IMR-90 (cell line): Measurements from ENCODE around the gene PHOX2A. TPM values are rescaled to one million over a fixed set of nuclear protein-coding genes. Genes with fewer than 3 reads are reported as not detected.

Experiments used
- ATAC-seq: fragments of 200-7000 bp; cut with Tn5 transposase; 2 replicates; pipeline ENCODE4 v1.9.1; 2020; ENCODE audit warnings: low read depth, mild to moderate bottlenecking, moderate library complexity
- BruUV-seq: library from RNA; stranded (reverse); fragments of 400-500 nt; replicated peaks from 2 replicates; lab custom pipeline; 2021; lab: Mats Ljungman, UMichigan
- CTCF ChIA-PET: fragments of 300-600 bp; formaldehyde crosslinking; extraction: SDS; loops from one replicate; lab custom pipeline; 2021; ENCODE audit warnings: antibody characterized with exemption; lab: Yijun Ruan, JAX
- POLR2A ChIA-PET: fragments of 300-600 bp; sonication (Branson Sonifier 250); formaldehyde crosslinking; loops from one replicate; lab custom pipeline; 2022; ENCODE audit warnings: antibody characterized with exemption; ENCODE audit not compliant: unreplicated experiment; lab: Charles Lee
- DNase-seq: peaks from one replicate; pipeline ENCODE4 v3.0.0; 2013
- H2AFZ ChIP-seq: replicated peaks from 2 replicates; pipeline ENCODE3; 2013; ENCODE audit warnings: low read length, mild to moderate bottlenecking; ENCODE audit not compliant: poor library complexity
- H2AK5ac ChIP-seq: 2 replicates; pipeline ENCODE4 v1.6.1; 2013; ENCODE audit warnings: low read depth, low read length, inconsistent platforms
- H2AK9ac ChIP-seq: replicated peaks from 2 replicates; pipeline ENCODE3; 2013; ENCODE audit warnings: mild to moderate bottlenecking, low read depth, low read length, moderate library complexity; ENCODE audit not compliant: poor library complexity
- H2BK120ac ChIP-seq: 2 replicates; pipeline ENCODE4 v1.6.1; 2013; ENCODE audit warnings: low read depth, low read length, inconsistent platforms
- H2BK15ac ChIP-seq: 3 replicates; pipeline ENCODE4 v1.6.1; 2013; ENCODE audit warnings: low read depth, low read length, inconsistent platforms
- H2BK20ac ChIP-seq: 2 replicates; pipeline ENCODE4 v1.6.1; 2013; ENCODE audit warnings: low read depth, mild to moderate bottlenecking, inconsistent platforms, low read length, moderate library complexity
- H2BK5ac ChIP-seq: 2 replicates; pipeline ENCODE4 v1.6.1; 2013; ENCODE audit warnings: mild to moderate bottlenecking, low read depth, low read length, inconsistent platforms; ENCODE audit not compliant: poor library complexity, severe bottlenecking
- H3K14ac ChIP-seq: replicated peaks from 2 replicates; pipeline ENCODE4 v1.6.1; 2013; ENCODE audit warnings: low read depth, low read length, inconsistent platforms
- H3K18ac ChIP-seq: 2 replicates; pipeline ENCODE4 v1.6.1; 2013; ENCODE audit warnings: low read depth, low read length, control low read depth
- H3K23ac ChIP-seq: 2 replicates; pipeline ENCODE4 v1.6.1; 2013; ENCODE audit warnings: low read depth, low read length, inconsistent platforms
- H3K27ac ChIP-seq: 2 replicates; pipeline ENCODE4 v1.5.1; 2013; ENCODE audit warnings: mild to moderate bottlenecking, control low read depth, low read length; ENCODE audit not compliant: insufficient read depth
- H3K27me3 ChIP-seq: 2 replicates; pipeline ENCODE4 v1.6.1; 2013; ENCODE audit warnings: low read length; ENCODE audit not compliant: control insufficient read depth, insufficient read depth
- H3K36me3 ChIP-seq: 2 replicates; pipeline ENCODE4 v1.6.1; 2013; ENCODE audit warnings: low read length, mixed read lengths; ENCODE audit not compliant: control insufficient read depth, insufficient read depth
- H3K4ac ChIP-seq: 2 replicates; pipeline ENCODE4 v1.6.1; 2013; ENCODE audit warnings: low read depth, low read length, inconsistent platforms
- H3K4me1 ChIP-seq: 2 replicates; pipeline ENCODE4 v1.6.1; 2013; ENCODE audit warnings: low read length, mixed read lengths; ENCODE audit not compliant: control insufficient read depth, insufficient read depth
- H3K4me2 ChIP-seq: 2 replicates; pipeline ENCODE4 v1.6.1; 2013; ENCODE audit warnings: low read depth, mild to moderate bottlenecking, control low read depth, low read length, moderate library complexity
- H3K4me3 ChIP-seq: 2 replicates; pipeline ENCODE4 v1.5.1; 2013; ENCODE audit warnings: low read depth, mild to moderate bottlenecking, control low read depth, low read length, moderate library complexity; ENCODE audit not compliant: insufficient read depth
- H3K56ac ChIP-seq: 2 replicates; pipeline ENCODE4 v1.6.1; 2013; ENCODE audit warnings: low read length, inconsistent platforms; ENCODE audit not compliant: insufficient read depth; ENCODE audit errors: extremely low read depth
- H3K79me1 ChIP-seq, 2 experiments: 2 replicates each; pipeline ENCODE4 v1.6.1; 2013; ENCODE audit warnings: low read length in 2 of 2, inconsistent platforms in 1 of 2, low read depth in 1 of 2
- H3K9ac ChIP-seq: 2 replicates; pipeline ENCODE4 v1.6.1; 2013; ENCODE audit warnings: low read depth, low read length, control low read depth
- H3K9me1 ChIP-seq: 2 replicates; pipeline ENCODE4 v1.6.1; 2013; ENCODE audit warnings: low read length, inconsistent platforms; ENCODE audit not compliant: insufficient read depth
- H3K9me3 ChIP-seq: 2 replicates; pipeline ENCODE4 v1.6.1; 2013; ENCODE audit warnings: low read length; ENCODE audit not compliant: control insufficient read depth, insufficient read depth
- H4K20me1 ChIP-seq: 2 replicates; pipeline ENCODE4 v1.6.1; 2013; ENCODE audit warnings: low read length, inconsistent platforms; ENCODE audit not compliant: insufficient read depth
- H4K5ac ChIP-seq: 2 replicates; pipeline ENCODE4 v1.6.1; 2013; ENCODE audit warnings: mild to moderate bottlenecking, low read depth, low read length, control low read depth
- H4K8ac ChIP-seq, 2 experiments: 2 replicates each; pipeline ENCODE4 v1.6.1; 2013; ENCODE audit warnings: low read depth in 2 of 2, low read length in 2 of 2, control low read depth in 1 of 2, inconsistent platforms in 1 of 2
- H4K91ac ChIP-seq: 2 replicates; pipeline ENCODE4 v1.6.1; 2013; ENCODE audit warnings: low read depth, low read length, inconsistent platforms; ENCODE audit not compliant: insufficient read depth
- CHD1 ChIP-seq: IDR thresholded peaks from 2 replicates; pipeline ENCODE4 v1.6.1; 2012; ENCODE audit warnings: low read depth, low read length, improper control_type of control experiment
- FOS ChIP-seq: fragments of 150-350 bp; IDR thresholded peaks from 2 replicates; pipeline ENCODE4 v1.6.1; 2016; ENCODE audit warnings: low read depth, low read length
- MAFK ChIP-seq: IDR thresholded peaks from 2 replicates; pipeline ENCODE4 v1.6.1; 2012; ENCODE audit warnings: low read depth, low read length, improper control_type of control experiment
- NFE2L2 ChIP-seq: fragments of 150-350 bp; IDR thresholded peaks from 2 replicates; pipeline ENCODE4 v1.6.1; 2016; ENCODE audit warnings: low read depth, mild to moderate bottlenecking, low read length
- POLR2A ChIP-seq: IDR thresholded peaks from 2 replicates; pipeline ENCODE4 v1.6.1; 2012; ENCODE audit warnings: mild to moderate bottlenecking, low read depth, low read length
- RCOR1 ChIP-seq: IDR thresholded peaks from 2 replicates; pipeline ENCODE4 v1.6.1; 2012; ENCODE audit warnings: mild to moderate bottlenecking, low read length, improper control_type of control experiment; ENCODE audit not compliant: insufficient replicate concordance
- RFX5 ChIP-seq: IDR thresholded peaks from 2 replicates; pipeline ENCODE4 v1.8.0; 2012; ENCODE audit warnings: low read depth, mild to moderate bottlenecking, low read length, moderate library complexity
- WGBS, 2 experiments: methylation state at CpG; one replicate each; pipeline versions ENCODE4 v1.1.5 to v1.1.7; 2013; ENCODE audit warnings: missing lambda C conversion rate in 2 of 2; ENCODE audit not compliant: insufficient read length in 1 of 2; ENCODE audit errors: extremely low coverage in 2 of 2; 5-methylcytosine and 5-hydroxymethylcytosine counted together
- dilution Hi-C: fragments of 300-500 bp; cut with HindIII; formaldehyde crosslinking; loops from one replicate; pipeline ENCODE4 v1.14.3; 2018; ENCODE audit warnings: low sequenced_read_pairs; ENCODE audit not compliant: unreplicated experiment
- in situ Hi-C: fragments of 300-500 bp; cut with MboI; formaldehyde crosslinking; loops from 3 replicates; pipeline ENCODE4 v1.14.3; 2019; ENCODE audit warnings: low sequenced_read_pairs, inconsistent platforms, mixed read lengths
- intact Hi-C: fragments of 100-400 bp; cut with micrococcal nuclease; formaldehyde crosslinking; loops from 2 replicates; pipeline ENCODE4 v1.10.0; 2022
- polyA plus RNA-seq, 3 experiments: library from polyadenylated mRNA; depleted of rRNA; stranded (reverse); fragments of >200 nt; gene quantifications; 2 replicates each; pipeline ENCODE4 v1.2.3, GENCODE V29; 2012; ENCODE audit warnings: low replicate concordance in 1 of 3
- total RNA-seq: library from RNA; depleted of rRNA; stranded (reverse); fragments of >200 nt; gene quantifications from 2 replicates; pipeline ENCODE4 v1.2.3, GENCODE V29; 2012
- TF ChIP-seq, protein P1 (sequence below): fragments of 150-350 bp; IDR thresholded peaks from 2 replicates; pipeline ENCODE4 v1.6.1; 2016; ENCODE audit warnings: low read depth, mild to moderate bottlenecking, low read length, moderate library complexity, borderline replicate concordance

Gene PHOX2A
- total and polyA plus RNA-seq, 2 of the 4 experiments (the other 2 are of a cell fraction): not detected

DNA sequence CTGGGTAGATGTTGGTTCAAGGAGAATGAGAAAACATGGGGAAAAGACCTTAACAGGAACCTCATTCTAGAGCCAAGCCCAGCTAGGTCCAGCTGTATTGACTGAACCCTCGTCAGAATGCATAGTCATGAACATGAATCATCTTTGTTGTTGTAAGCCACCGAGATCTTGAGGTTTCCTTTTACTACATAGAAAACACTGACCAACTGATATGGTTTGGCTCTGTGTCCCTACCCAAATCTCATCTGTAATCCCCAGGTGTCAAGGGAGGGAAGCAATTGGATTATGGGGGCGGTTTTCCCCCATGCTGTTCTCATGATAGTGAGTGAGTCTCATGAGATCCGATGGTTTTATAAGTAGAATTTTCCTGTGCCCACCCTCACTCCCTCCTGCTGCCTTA is 19.4 kb upstream of the PHOX2A start:
- Histone ChIP-seq H4K8ac (no peak overlapping the region), H4K20me1 (no peaks in the 10 kb centered on the region), H3K27ac (no peak overlapping the region), H3K14ac (no peak overlapping the region), H4K91ac (no peak overlapping the region), H3K4me2 (no peak overlapping the region), H3K56ac (no peak overlapping the region), H3K4me3 (no peak overlapping the region), H3K23ac (no peak overlapping the region), H3K9me3 (no peaks in the 10 kb centered on the region), H3K9me1 (no peaks in the 10 kb centered on the region), H3K9ac (no peak overlapping the region), H2AK9ac (no peak overlapping the region), H2BK5ac (no peak overlapping the region), H2AK5ac (no peak overlapping the region), H3K4me1 (no peaks in the 10 kb centered on the region; the same call in 1 of the 2 replicates), H2AFZ (peak overlapping the region; percentile 9), H3K18ac (no peak overlapping the region), H3K36me3 (no peaks in the 10 kb centered on the region), H2BK120ac (no peak overlapping the region), H3K4ac (no peak overlapping the region), H3K27me3 (peaks cover 19% of the 10 kb centered on the region), H2BK20ac (no peak overlapping the region), H4K5ac (no peak overlapping the region), H2BK15ac (no peak overlapping the region), H3K79me1 (no peaks in the 10 kb centered on the region)
- ATAC-seq (peak; percentile 81), DNase-seq (peak; percentile 82)
- in situ Hi-C loops (no loop called here), dilution Hi-C loops (no loop called here), intact Hi-C loops (no loop called here)
- POLR2A ChIA-PET: no interaction called here
- TF ChIP-seq FOS: peak; percentile 30; the same call in 1 of the 2 replicates
- TF ChIP-seq POLR2A: no peak
- TF ChIP-seq MAFK: peak; percentile 24; the same call in 1 of the 2 replicates
- TF ChIP-seq, protein P1, sequence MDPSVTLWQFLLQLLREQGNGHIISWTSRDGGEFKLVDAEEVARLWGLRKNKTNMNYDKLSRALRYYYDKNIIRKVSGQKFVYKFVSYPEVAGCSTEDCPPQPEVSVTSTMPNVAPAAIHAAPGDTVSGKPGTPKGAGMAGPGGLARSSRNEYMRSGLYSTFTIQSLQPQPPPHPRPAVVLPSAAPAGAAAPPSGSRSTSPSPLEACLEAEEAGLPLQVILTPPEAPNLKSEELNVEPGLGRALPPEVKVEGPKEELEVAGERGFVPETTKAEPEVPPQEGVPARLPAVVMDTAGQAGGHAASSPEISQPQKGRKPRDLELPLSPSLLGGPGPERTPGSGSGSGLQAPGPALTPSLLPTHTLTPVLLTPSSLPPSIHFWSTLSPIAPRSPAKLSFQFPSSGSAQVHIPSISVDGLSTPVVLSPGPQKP: no peak
- no peak for TF ChIP-seq RFX5
- TF ChIP-seq NFE2L2: peak; percentile 77
- TF ChIP-seq CHD1: no peak
- no peak for TF ChIP-seq RCOR1
- CTCF ChIA-PET: interaction anchor here (1.0 kb wide), 1 partner anchor 15 kb away, joined by 3 read pairs; no protein-coding TSS in a partner anchor
- no TSS peak for BruUV-seq
- WGBS, 2 experiments: 0% methylated on average over 1 of the region's 4 CpGs; no CpG with 5 or more reads in 1 of the 2 experiments
